ENCODE results near the gene TRMT61A.

GRCh38 chr14:103537175-103537990 lies 8.4 kb downstream of the TRMT61A start:
- TF ChIP-seq POLR2AphosphoS5 (IDR thresholded peaks at IDR 0.05) (no peak), CTCF (IDR thresholded peaks at IDR 0.05) (no peak)

All from stomach (tissue), 4 donors.